ENCODE results near the gene PRKRA. TPM values are rescaled to one million over a fixed set of nuclear protein-coding genes. Genes with fewer than 3 reads are reported as not detected.

Gene PRKRA
- total RNA-seq, 1 experiment from 2014 or later, result 62.6 TPM

GRCh38 chr2:178422097-178422496, 28.9 kb downstream of the PRKRA start:
- ChIA-PET CTCF (no interaction called here), POLR2A (ENCODE audit: low non-redundant PET) (no interaction called here)
- Histone ChIP-seq H3K27me3 (replicated peaks; ENCODE audit: insufficient read depth, low read depth, low read length, poor library complexity) (no peaks in the 10 kb centered on the region), H3K4me1 (ENCODE audit: insufficient read depth, low read length, poor library complexity, severe bottlenecking) (peaks cover 15% of the 10 kb centered on the region), H3K27ac (ENCODE audit: low read depth, low read length, poor library complexity, severe bottlenecking) (no peak overlapping the region), H3K9me3 (ENCODE audit: low read depth, low read length, poor library complexity, severe bottlenecking) (no peaks in the 10 kb centered on the region), H3K4me3 (ENCODE audit: low read depth, low read length, poor library complexity, severe bottlenecking) (no peak overlapping the region), H3K36me3 (ENCODE audit: insufficient read depth, low read length, poor library complexity, severe bottlenecking) (peaks cover under 1% of the 10 kb centered on the region)
- BruUV-seq (replicated peaks), result no TSS peak
- TF ChIP-seq CTCF (conservative IDR thresholded peaks at IDR 0.05; ENCODE audit: low read depth, low read length) (no peak), EZH2 (IDR thresholded peaks at IDR 0.05; ENCODE audit: borderline replicate concordance, low read depth, low read length, poor library complexity, severe bottlenecking) (no peak)
- no peak for DNase-seq (ENCODE audit: low spot score)
- intact Hi-C loops (cut with micrococcal nuclease; ENCODE audit: unreplicated experiment), result no loop called here

GRCh38 chr2:178420463-178420999, 30.4 kb downstream of the PRKRA start:
- no peak overlapping the region for H3K4me3 ChIP-seq (ENCODE audit: low read depth, low read length, poor library complexity, severe bottlenecking)
- H3K4me1 ChIP-seq (ENCODE audit: insufficient read depth, low read length, poor library complexity, severe bottlenecking), result peaks cover 15% of the 10 kb centered on the region
- peak; percentile 9 for DNase-seq (ENCODE audit: low spot score)
- intact Hi-C loops (cut with micrococcal nuclease; ENCODE audit: unreplicated experiment), result no loop called here
- CTCF ChIA-PET, result no interaction called here
- POLR2A ChIA-PET (ENCODE audit: low non-redundant PET), result no interaction called here
- BruUV-seq (replicated peaks), result no TSS peak
- no peaks in the 10 kb centered on the region for H3K27me3 ChIP-seq (replicated peaks; ENCODE audit: insufficient read depth, low read depth, low read length, poor library complexity)
- no peaks in the 10 kb centered on the region for H3K9me3 ChIP-seq (ENCODE audit: low read depth, low read length, poor library complexity, severe bottlenecking)
- H3K36me3 ChIP-seq (ENCODE audit: insufficient read depth, low read length, poor library complexity, severe bottlenecking), result no peaks in the 10 kb centered on the region
- H3K27ac ChIP-seq (ENCODE audit: low read depth, low read length, poor library complexity, severe bottlenecking), result no peak overlapping the region
- TF ChIP-seq CTCF (conservative IDR thresholded peaks at IDR 0.05; ENCODE audit: low read depth, low read length) (no peak), EZH2 (IDR thresholded peaks at IDR 0.05; ENCODE audit: borderline replicate concordance, low read depth, low read length, poor library complexity, severe bottlenecking) (no peak)

GRCh38 chr2:178419123-178419522, 31.9 kb downstream of the PRKRA start:
- Histone ChIP-seq H3K36me3 (ENCODE audit: insufficient read depth, low read length, poor library complexity, severe bottlenecking) (no peaks in the 10 kb centered on the region), H3K4me1 (ENCODE audit: insufficient read depth, low read length, poor library complexity, severe bottlenecking) (peaks cover 22% of the 10 kb centered on the region), H3K9me3 (ENCODE audit: low read depth, low read length, poor library complexity, severe bottlenecking) (no peaks in the 10 kb centered on the region), H3K27me3 (replicated peaks; ENCODE audit: insufficient read depth, low read depth, low read length, poor library complexity) (no peaks in the 10 kb centered on the region), H3K4me3 (ENCODE audit: low read depth, low read length, poor library complexity, severe bottlenecking) (no peak overlapping the region), H3K27ac (ENCODE audit: low read depth, low read length, poor library complexity, severe bottlenecking) (no peak overlapping the region)
- DNase-seq (ENCODE audit: low spot score), result peak; percentile 25
- TF ChIP-seq EZH2 (IDR thresholded peaks at IDR 0.05; ENCODE audit: borderline replicate concordance, low read depth, low read length, poor library complexity, severe bottlenecking) (no peak), CTCF (conservative IDR thresholded peaks at IDR 0.05; ENCODE audit: low read depth, low read length) (peak; percentile 43)
- ChIA-PET CTCF (no interaction called here), POLR2A (ENCODE audit: low non-redundant PET) (interaction anchor here (0.6 kb wide), 1 partner anchor 109 kb away, joined by 16 read pairs; no protein-coding TSS in a partner anchor)
- intact Hi-C loops (cut with micrococcal nuclease; ENCODE audit: unreplicated experiment), result loop anchor here (10.0 kb wide), 1 partner anchor 224 kb away; the partner anchor contains the start of gene OSBPL6
- no TSS peak for BruUV-seq (replicated peaks)

All from A673 (cell line).